HepG2 (cell line): ENCODE results near the gene CELF4. TPM values are rescaled to one million over a fixed set of nuclear protein-coding genes. Genes with fewer than 3 reads are reported as not detected.

Experiments
- ATAC-seq: fragments of 200-7000 bp; cut with Tn5 transposase; 3 replicates; pipeline ENCODE4 v1.9.1; 2020; ENCODE audit warnings: mild to moderate bottlenecking, moderate library complexity
- BruUV-seq: library from RNA; stranded (reverse); fragments of 400-500 nt; replicated peaks from 2 replicates; lab custom pipeline; 2021; lab: Mats Ljungman, UMichigan
- CTCF ChIA-PET: fragments of 300-600 bp; formaldehyde crosslinking; extraction: SDS; loops from one replicate; lab custom pipeline; 2021; ENCODE audit warnings: low total read pairs, inconsistent platforms, low intra/inter-chr PET ratio; lab: Yijun Ruan, JAX
- POLR2A ChIA-PET: fragments of 350-600 bp; sonication (Branson Sonifier 250); formaldehyde crosslinking; loops from one replicate; lab custom pipeline; 2020; ENCODE audit warnings: antibody characterized with exemption, inconsistent platforms; lab: Yijun Ruan, JAX
- DNase-seq: peaks from one replicate; pipeline ENCODE4 v3.0.0-alpha.2; 2015; ENCODE audit warnings: low spot score
- FAIRE-seq: peaks from 3 replicates; lab custom pipeline; 2011; peaks lifted over from hg19 to GRCh38; lab: Jason Lieb, UNC
- H2AFZ ChIP-seq: one replicate; pipeline ENCODE4 v1.6.1; 2011; ENCODE audit warnings: low read length, inconsistent platforms
- H3K27ac ChIP-seq: fragments of 300-600 bp; 3 replicates; pipeline ENCODE4 v1.8.0; 2011; ENCODE audit warnings: mixed run types, mild to moderate bottlenecking, mixed read lengths, low read length, inconsistent platforms; ENCODE audit not compliant: insufficient read depth; ENCODE audit errors: extremely low read length
- H3K27me3 ChIP-seq, 2 experiments: fragments of 200-600 bp in 1 of 2; 2 replicates in 1 of 2; 3 replicates in 1 of 2; pipeline versions ENCODE4 v1.6.0 to v1.8.0; 2011; ENCODE audit warnings: low read length in 2 of 2, mild to moderate bottlenecking in 2 of 2, moderate library complexity in 2 of 2, inconsistent platforms in 1 of 2; ENCODE audit not compliant: insufficient read depth in 2 of 2, control insufficient read depth in 1 of 2
- H3K36me3 ChIP-seq, 2 experiments: fragments of 200-600 bp in 1 of 2; replicated peaks in 1 of 2; 2 replicates in 1 of 2; 3 replicates in 1 of 2; pipeline versions ENCODE4 v1.5.1 to v1.8.0; 2011; ENCODE audit warnings: low read length in 2 of 2, inconsistent platforms in 1 of 2; ENCODE audit not compliant: insufficient read depth in 2 of 2, control insufficient read depth in 1 of 2
- H3K4me1 ChIP-seq: 2 replicates; pipeline ENCODE4 v1.5.1; 2012; ENCODE audit warnings: low read length, inconsistent platforms; ENCODE audit not compliant: insufficient read depth
- H3K4me2 ChIP-seq: 2 replicates; pipeline ENCODE4 v1.6.0; 2011; ENCODE audit warnings: low read depth, low read length, inconsistent platforms
- H3K4me3 ChIP-seq, 3 experiments: fragments of 200-600 bp in 1 of 3; sonication (generic), shearing (Covaris generic) in 1 of 3; replicated peaks in 1 of 3; 2 replicates each; pipeline ENCODE4 v1.5.1; 2011 to 2016; ENCODE audit warnings: low read length in 3 of 3, inconsistent platforms in 2 of 3, low read depth in 2 of 3, mild to moderate bottlenecking in 2 of 3, control low read depth in 1 of 3, mixed read lengths in 1 of 3; ENCODE audit not compliant: insufficient read depth in 1 of 3
- H3K79me2 ChIP-seq: one replicate; pipeline ENCODE4 v1.6.1; 2011; ENCODE audit warnings: low read length, inconsistent platforms; ENCODE audit not compliant: insufficient read depth
- H3K9ac ChIP-seq: 2 replicates; pipeline ENCODE4 v1.6.0; 2011; ENCODE audit warnings: mild to moderate bottlenecking, low read depth, low read length, inconsistent platforms; ENCODE audit not compliant: insufficient read depth
- H3K9me3 ChIP-seq: 2 replicates; pipeline ENCODE4 v1.5.1; 2012; ENCODE audit warnings: mild to moderate bottlenecking, low read length
- H4K20me1 ChIP-seq: 2 replicates; pipeline ENCODE4 v1.6.0; 2011; ENCODE audit warnings: inconsistent platforms, mild to moderate bottlenecking, low read length, moderate library complexity; ENCODE audit not compliant: insufficient read depth
- DR1 ChIP-seq: sonication (generic); formaldehyde crosslinking; IDR thresholded peaks from 2 replicates; pipeline ENCODE4 v1.8.0; 2021; ENCODE audit warnings: mild to moderate bottlenecking, missing genetic modification reagents, inconsistent platforms
- RXRA ChIP-seq: sonication (generic); formaldehyde crosslinking; IDR thresholded peaks from 2 replicates; pipeline ENCODE4 v1.5.1; 2020; ENCODE audit warnings: missing genetic modification reagents
- SMYD3 ChIP-seq: sonication (generic); formaldehyde crosslinking; IDR thresholded peaks from 2 replicates; pipeline ENCODE4 v1.8.1; 2023; ENCODE audit warnings: mild to moderate bottlenecking, missing genetic modification reagents
- STAG1 ChIP-seq: sonication (generic); formaldehyde crosslinking; IDR thresholded peaks from 2 replicates; pipeline ENCODE4 v1.4.0; 2020; ENCODE audit warnings: missing genetic modification reagents
- THYN1 ChIP-seq: sonication (generic); formaldehyde crosslinking; IDR thresholded peaks from 2 replicates; pipeline ENCODE4 v1.8.1; 2023; ENCODE audit warnings: low read depth, mild to moderate bottlenecking, moderate library complexity, missing genetic modification reagents, borderline replicate concordance
- ZNF260 ChIP-seq: sonication (generic); formaldehyde crosslinking; IDR thresholded peaks from 2 replicates; pipeline ENCODE4 v1.4.0; 2020; ENCODE audit warnings: missing genetic modification reagents, low read depth, mild to moderate bottlenecking, borderline replicate concordance
- ZNF263 ChIP-seq: sonication (generic); formaldehyde crosslinking; IDR thresholded peaks from 2 replicates; pipeline ENCODE4 v1.4.0; 2020; ENCODE audit warnings: missing genetic modification reagents
- ZNF567 ChIP-seq: sonication (generic); formaldehyde crosslinking; IDR thresholded peaks from 2 replicates; pipeline ENCODE4 v1.8.1; 2023; ENCODE audit warnings: mild to moderate bottlenecking, missing genetic modification reagents, borderline replicate concordance
- ZNF605 ChIP-seq: sonication (generic); formaldehyde crosslinking; IDR thresholded peaks from 2 replicates; pipeline ENCODE4 v1.8.0; 2022; ENCODE audit warnings: mild to moderate bottlenecking, missing genetic modification reagents
- WGBS: methylation state at CpG from one replicate; pipeline ENCODE4 v1.1.6; 2017; ENCODE audit warnings: low lambda C conversion rate; 5-methylcytosine and 5-hydroxymethylcytosine counted together
- in situ Hi-C: cut with HindIII; loops from 2 replicates; pipeline ENCODE4 v1.10.0; 2017; ENCODE audit warnings: low pct_unique_long_range_greater_than_20kb; ENCODE audit not compliant: extremely low pct_ligation_motif_present
- intact Hi-C: fragments of 100-400 bp; cut with micrococcal nuclease; formaldehyde crosslinking; loops from one replicate; pipeline ENCODE4 v1.10.0; 2022; ENCODE audit not compliant: unreplicated experiment
- polyA plus RNA-seq, 8 experiments: library from polyadenylated mRNA; depleted of rRNA in 3 of 8; stranded (reverse) in 7 of 8; unstranded in 1 of 8; fragments of >200 nt; fragmentation: Illumina TruSeq in 4 of 8; extraction: Trizol in 4 of 8; gene quantifications; 2 replicates each; pipeline versions ENCODE4 v1.2.1 to v1.2.3, GENCODE V29; 2011 to 2016; ENCODE audit warnings: low read depth in 4 of 8, missing spikeins in 1 of 8, mixed read lengths in 1 of 8; ENCODE audit not compliant: insufficient read depth in 1 of 8
- total RNA-seq, 5 experiments: library from RNA; depleted of rRNA; stranded (reverse); fragments of >200 nt; fragmentation: Illumina TruSeq; extraction: Trizol; gene quantifications; 2 replicates each; pipeline ENCODE4 v1.2.3, GENCODE V29; 2016; ENCODE audit warnings: low read depth in 1 of 5
- TF ChIP-seq, protein P1 (sequence below): sonication (generic); formaldehyde crosslinking; IDR thresholded peaks from 2 replicates; pipeline ENCODE4 v1.5.0; 2020; ENCODE audit warnings: mild to moderate bottlenecking, missing genetic modification reagents, borderline replicate concordance
- TF ChIP-seq, protein P2 (sequence below): sonication (generic); formaldehyde crosslinking; IDR thresholded peaks from 2 replicates; pipeline ENCODE4 v1.9.0; 2022; ENCODE audit warnings: missing genetic modification reagents, mild to moderate bottlenecking, borderline replicate concordance
- TF ChIP-seq, protein P3 (sequence below): sonication (generic); formaldehyde crosslinking; IDR thresholded peaks from 2 replicates; pipeline ENCODE4 v1.5.1; 2020; ENCODE audit warnings: missing genetic modification reagents, mild to moderate bottlenecking, borderline replicate concordance

Gene CELF4
- total and polyA plus RNA-seq, 2 of the 13 experiments (the other 11 are each of a cell fraction or from before 2014, with no cell fraction given) = not detected

DNA sequence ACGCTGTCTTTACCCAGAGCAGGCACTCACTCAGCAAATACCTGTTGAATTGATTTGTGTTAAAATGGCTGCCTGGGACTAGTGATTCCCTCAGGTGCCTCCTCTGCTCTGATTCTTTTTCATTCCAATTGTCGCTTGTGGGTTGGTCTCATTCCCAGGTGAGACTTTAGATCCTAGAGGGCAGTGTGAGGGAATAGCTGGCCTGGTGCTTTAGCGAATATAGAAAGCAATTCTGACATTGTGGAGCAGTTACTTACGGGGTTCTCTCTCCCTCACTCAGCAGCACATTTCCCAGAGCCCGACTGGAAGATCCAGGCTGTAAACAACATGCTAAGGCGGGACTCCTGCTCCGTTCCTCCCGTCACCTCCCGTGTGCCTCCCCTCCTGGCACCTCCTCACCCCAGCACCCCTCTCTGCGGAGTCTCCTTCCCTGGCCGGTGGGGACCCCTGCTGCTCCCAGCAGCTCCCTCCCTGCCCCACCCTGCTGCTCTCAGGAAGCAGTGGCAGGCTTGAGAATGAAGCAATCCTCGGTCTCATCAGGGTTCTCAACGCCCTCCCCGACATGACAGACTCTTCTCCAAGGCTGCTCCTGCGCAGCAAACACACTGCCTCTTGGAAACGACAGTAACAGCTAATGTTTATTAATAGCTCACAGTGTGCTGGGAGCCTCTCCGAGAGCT lies 26.9 kb downstream of the CELF4 start (continued):
- TF ChIP-seq, protein P1, sequence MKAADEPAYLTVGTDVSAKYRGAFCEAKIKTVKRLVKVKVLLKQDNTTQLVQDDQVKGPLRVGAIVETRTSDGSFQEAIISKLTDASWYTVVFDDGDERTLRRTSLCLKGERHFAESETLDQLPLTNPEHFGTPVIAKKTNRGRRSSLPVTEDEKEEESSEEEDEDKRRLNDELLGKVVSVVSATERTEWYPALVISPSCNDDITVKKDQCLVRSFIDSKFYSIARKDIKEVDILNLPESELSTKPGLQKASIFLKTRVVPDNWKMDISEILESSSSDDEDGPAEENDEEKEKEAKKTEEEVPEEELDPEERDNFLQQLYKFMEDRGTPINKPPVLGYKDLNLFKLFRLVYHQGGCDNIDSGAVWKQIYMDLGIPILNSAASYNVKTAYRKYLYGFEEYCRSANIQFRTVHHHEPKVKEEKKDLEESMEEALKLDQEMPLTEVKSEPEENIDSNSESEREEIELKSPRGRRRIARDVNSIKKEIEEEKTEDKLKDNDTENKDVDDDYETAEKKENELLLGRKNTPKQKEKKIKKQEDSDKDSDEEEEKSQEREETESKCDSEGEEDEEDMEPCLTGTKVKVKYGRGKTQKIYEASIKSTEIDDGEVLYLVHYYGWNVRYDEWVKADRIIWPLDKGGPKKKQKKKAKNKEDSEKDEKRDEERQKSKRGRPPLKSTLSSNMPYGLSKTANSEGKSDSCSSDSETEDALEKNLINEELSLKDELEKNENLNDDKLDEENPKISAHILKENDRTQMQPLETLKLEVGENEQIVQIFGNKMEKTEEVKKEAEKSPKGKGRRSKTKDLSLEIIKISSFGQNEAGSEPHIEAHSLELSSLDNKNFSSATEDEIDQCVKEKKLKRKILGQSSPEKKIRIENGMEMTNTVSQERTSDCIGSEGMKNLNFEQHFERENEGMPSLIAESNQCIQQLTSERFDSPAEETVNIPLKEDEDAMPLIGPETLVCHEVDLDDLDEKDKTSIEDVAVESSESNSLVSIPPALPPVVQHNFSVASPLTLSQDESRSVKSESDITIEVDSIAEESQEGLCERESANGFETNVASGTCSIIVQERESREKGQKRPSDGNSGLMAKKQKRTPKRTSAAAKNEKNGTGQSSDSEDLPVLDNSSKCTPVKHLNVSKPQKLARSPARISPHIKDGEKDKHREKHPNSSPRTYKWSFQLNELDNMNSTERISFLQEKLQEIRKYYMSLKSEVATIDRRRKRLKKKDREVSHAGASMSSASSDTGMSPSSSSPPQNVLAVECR (CRISPR knock-in tag) = no peak
- TF ChIP-seq ZNF260 (CRISPR knock-in tag) = no peak
- TF ChIP-seq ZNF567 (CRISPR knock-in tag) = no peak
- no peak for TF ChIP-seq THYN1 (CRISPR knock-in tag)
- TF ChIP-seq ZNF263 = no peak

DNA sequence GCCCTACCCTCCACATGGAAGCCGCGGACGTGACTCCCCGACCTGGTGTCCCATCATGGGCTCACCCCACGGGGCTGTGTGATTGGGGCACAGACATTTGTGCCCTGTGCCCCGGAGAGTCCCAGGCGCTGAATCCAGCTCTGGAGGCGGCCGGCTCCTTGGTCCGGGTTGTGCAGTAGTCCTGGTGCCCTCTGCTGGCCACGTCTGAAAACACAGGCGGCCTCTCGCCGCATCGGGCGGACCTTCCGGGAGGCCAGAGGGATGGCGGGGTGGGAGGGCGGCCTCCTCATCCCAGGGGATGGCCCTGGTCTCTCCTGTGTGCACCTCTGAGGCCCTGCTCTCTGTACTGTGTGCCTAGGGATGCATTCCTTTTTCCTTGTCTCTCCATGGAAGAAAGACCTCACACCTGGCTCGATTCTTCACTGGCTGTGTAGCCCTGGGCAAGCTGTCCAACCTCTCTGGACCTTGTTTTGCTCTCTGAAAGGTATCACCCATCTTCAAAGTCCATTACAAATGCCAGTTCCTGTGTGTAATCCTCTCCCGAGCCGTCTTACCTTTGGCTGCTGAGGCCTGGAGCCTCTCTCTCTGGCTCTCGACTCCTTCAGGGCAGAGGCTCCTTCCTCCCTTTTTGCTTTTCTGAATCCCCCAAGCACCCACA lies 27.6 kb downstream of the CELF4 start:
- Histone ChIP-seq H3K4me3 (no peak overlapping the region), H3K9ac (no peak overlapping the region), H3K4me2 (no peak overlapping the region), H3K27me3 (peaks cover 3 to 81% of the 10 kb centered on the region in 2 experiments), H3K4me1 (no peaks in the 10 kb centered on the region), H3K79me2 (no peaks in the 10 kb centered on the region), H4K20me1 (peaks cover 2% of the 10 kb centered on the region; the same call in 1 of the 2 replicates), H2AFZ (no peak overlapping the region), H3K36me3 (no peaks in the 10 kb centered on the region), H3K27ac (no peak overlapping the region), H3K9me3 (no peaks in the 10 kb centered on the region)
- intact Hi-C loops (loop anchor here (1.0 to 5.0 kb wide), 5 partner anchors 94 to 596 kb away; no protein-coding TSS in a partner anchor), in situ Hi-C loops (loop anchor here (5.0 kb wide), 1 partner anchor 91 kb away; no protein-coding TSS in a partner anchor)
- FAIRE-seq (no peak), ATAC-seq (peak; percentile 96), DNase-seq (peak; percentile 22)
- CTCF ChIA-PET = interaction anchor here (0.6 to 2.1 kb wide), 4 partner anchors 93 to 596 kb away, joined by 3 to 8 read pairs (median 6); no protein-coding TSS in a partner anchor
- 8% methylated on average over 13 of the region's 23 CpGs for WGBS
- POLR2A ChIA-PET = no interaction called here
- BruUV-seq = no TSS peak
- TF ChIP-seq DR1 (CRISPR knock-in tag) (no peak), SMYD3 (no peak), STAG1 (peak; percentile 67), RXRA (CRISPR knock-in tag) (no peak), ZNF605 (CRISPR knock-in tag) (no peak)
- TF ChIP-seq, protein P2, sequence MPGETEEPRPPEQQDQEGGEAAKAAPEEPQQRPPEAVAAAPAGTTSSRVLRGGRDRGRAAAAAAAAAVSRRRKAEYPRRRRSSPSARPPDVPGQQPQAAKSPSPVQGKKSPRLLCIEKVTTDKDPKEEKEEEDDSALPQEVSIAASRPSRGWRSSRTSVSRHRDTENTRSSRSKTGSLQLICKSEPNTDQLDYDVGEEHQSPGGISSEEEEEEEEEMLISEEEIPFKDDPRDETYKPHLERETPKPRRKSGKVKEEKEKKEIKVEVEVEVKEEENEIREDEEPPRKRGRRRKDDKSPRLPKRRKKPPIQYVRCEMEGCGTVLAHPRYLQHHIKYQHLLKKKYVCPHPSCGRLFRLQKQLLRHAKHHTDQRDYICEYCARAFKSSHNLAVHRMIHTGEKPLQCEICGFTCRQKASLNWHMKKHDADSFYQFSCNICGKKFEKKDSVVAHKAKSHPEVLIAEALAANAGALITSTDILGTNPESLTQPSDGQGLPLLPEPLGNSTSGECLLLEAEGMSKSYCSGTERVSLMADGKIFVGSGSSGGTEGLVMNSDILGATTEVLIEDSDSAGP (CRISPR knock-in tag) = peak; percentile 24; the same call in 1 of the 2 replicates
- TF ChIP-seq, protein P3, sequence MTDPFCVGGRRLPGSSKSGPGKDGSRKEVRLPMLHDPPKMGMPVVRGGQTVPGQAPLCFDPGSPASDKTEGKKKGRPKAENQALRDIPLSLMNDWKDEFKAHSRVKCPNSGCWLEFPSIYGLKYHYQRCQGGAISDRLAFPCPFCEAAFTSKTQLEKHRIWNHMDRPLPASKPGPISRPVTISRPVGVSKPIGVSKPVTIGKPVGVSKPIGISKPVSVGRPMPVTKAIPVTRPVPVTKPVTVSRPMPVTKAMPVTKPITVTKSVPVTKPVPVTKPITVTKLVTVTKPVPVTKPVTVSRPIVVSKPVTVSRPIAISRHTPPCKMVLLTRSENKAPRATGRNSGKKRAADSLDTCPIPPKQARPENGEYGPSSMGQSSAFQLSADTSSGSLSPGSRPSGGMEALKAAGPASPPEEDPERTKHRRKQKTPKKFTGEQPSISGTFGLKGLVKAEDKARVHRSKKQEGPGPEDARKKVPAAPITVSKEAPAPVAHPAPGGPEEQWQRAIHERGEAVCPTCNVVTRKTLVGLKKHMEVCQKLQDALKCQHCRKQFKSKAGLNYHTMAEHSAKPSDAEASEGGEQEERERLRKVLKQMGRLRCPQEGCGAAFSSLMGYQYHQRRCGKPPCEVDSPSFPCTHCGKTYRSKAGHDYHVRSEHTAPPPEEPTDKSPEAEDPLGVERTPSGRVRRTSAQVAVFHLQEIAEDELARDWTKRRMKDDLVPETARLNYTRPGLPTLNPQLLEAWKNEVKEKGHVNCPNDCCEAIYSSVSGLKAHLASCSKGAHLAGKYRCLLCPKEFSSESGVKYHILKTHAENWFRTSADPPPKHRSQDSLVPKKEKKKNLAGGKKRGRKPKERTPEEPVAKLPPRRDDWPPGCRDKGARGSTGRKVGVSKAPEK (CRISPR knock-in tag) = no peak
